NCI-H2196 (cell line): ENCODE measurements around the gene ATXN2L.
"Not testable (repeated sequence)": the region's sequence is repeated elsewhere in the genome, so short reads cannot be mapped to it uniquely, and the experiment has no call there.

ENCODE experiments used
- DNase-seq: peaks from one replicate; lab custom pipeline; 2025; ENCODE audit not compliant: unreplicated experiment; lab: John Stamatoyannopoulos, UW

ATXN2L gene

GRCh38 chr16:28822520-28823290 is at the start of gene ATXN2L:
ATXN2L (plus strand) TSS chr16:28822999; CDS start chr16:28823260, 261 bp downstream.
- peak; percentile 93 for DNase-seq

- DNase-seq = not testable (repeated sequence)
These were observed 41.1 kb upstream of the ATXN2L start for GRCh38 chr16:28781697-28782096.

GRCh38 chr16:28782357-28782756 is 40.4 kb upstream of the ATXN2L start:
- DNase-seq = not testable (repeated sequence)

GRCh38 chr16:28802235-28803019 is 20.4 kb upstream of the ATXN2L start:
- DNase-seq = peak; percentile 42

GRCh38 chr16:28807445-28808120 is 15.2 kb upstream of the ATXN2L start:
- not testable (repeated sequence) for DNase-seq

- no peak for DNase-seq
These were observed 2.8 kb upstream of the ATXN2L start for GRCh38 chr16:28820016-28820415.

GRCh38 chr16:28820546-28820945 is 2.3 kb upstream of the ATXN2L start:
- not testable (repeated sequence) for DNase-seq

GRCh38 chr16:28821874-28822519 is 802 bp upstream of the ATXN2L start:
- no peak for DNase-seq

- no peak for DNase-seq
These were observed 583 bp downstream of the ATXN2L start for GRCh38 chr16:28823291-28823872.

GRCh38 chr16:28823873-28824716 is 1.3 kb downstream of the ATXN2L start:
- DNase-seq = peak; percentile 96

- DNase-seq = no peak
These were observed 1.8 kb downstream of the ATXN2L start for GRCh38 chr16:28824717-28824973.

- no peak for DNase-seq
These were observed 3.3 kb downstream of the ATXN2L start for GRCh38 chr16:28826141-28826540.

- DNase-seq = no peak
These were observed 6.9 kb downstream of the ATXN2L start for GRCh38 chr16:28829747-28830146.

- no peak for DNase-seq
These were observed 7.7 kb downstream of the ATXN2L start for GRCh38 chr16:28830531-28830930.

GRCh38 chr16:28834349-28834748 is 11.6 kb downstream of the ATXN2L start:
- DNase-seq = no peak

GRCh38 chr16:28834873-28835863 is 12.4 kb downstream of the ATXN2L start:
- DNase-seq = no peak

- no peak for DNase-seq
These were observed 13.3 kb downstream of the ATXN2L start for GRCh38 chr16:28835864-28836760.

- no peak for DNase-seq
These were observed 13.9 kb downstream of the ATXN2L start for GRCh38 chr16:28836761-28837064.
